ENCODE results near the gene UPK3A.

The UPK3A gene

DNA sequence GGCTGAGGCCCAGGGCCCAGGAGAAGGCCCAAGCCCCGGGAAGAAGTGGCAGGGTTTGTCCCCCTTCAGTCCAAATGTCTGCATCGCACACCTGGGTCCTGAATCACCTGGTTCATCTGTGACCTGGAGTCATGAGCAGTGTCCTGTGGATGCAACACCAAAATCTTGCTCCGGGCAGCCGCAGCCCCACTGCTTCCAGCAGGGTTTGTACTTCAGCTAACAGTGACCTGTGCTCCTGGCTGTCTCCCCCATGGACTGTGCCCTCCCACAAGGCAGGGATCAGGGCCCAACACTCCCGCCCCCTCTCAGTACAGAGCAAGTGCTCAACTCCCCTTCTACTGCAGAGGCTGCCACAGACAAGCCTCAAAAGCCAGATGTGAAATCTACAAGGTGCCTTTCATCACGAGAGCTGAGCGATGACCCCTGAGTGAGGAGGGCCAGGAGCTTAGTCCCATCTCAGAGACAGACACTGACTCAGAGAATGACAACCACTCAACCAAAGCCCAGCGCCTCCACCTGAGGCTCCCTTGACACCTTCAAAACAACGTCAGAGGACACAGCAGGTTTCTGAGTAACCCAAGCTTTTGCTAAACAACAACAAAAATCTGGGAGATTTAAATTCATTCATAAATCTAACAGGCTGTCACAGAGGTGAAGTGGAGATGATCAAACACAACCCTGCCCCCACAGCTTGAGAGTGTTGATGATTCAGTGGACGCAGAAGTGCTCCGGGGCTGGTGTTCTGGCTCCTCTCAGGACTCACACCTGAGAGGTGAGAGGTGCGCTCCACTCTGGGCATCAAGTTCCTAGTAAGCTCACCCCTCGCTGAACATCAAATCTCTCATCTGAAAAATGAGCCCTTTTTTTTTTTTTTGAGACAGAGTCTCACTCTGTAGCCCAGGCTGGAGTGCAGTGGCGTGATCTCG, 47.4 kb upstream of the UPK3A start:
- peaks cover 13% of the 10 kb centered on the region for H3K36me3 ChIP-seq (ENCODE audit: insufficient read depth, low read length)
- H3K9me3 ChIP-seq (ENCODE audit: insufficient read depth, low read length, severe bottlenecking), result no peaks in the 10 kb centered on the region
- no peak for DNase-seq
- no peak overlapping the region for H3K4me2 ChIP-seq (ENCODE audit: insufficient read depth, low read length)
- H3K4me1 ChIP-seq (ENCODE audit: insufficient read depth, low read length), result peaks cover 24% of the 10 kb centered on the region
- no peak overlapping the region for H2AFZ ChIP-seq (ENCODE audit: low read depth, low read length)
- H4K20me1 ChIP-seq (ENCODE audit: insufficient read depth, low read length), result peaks cover 57% of the 10 kb centered on the region
- peaks cover 20% of the 10 kb centered on the region for H3K79me2 ChIP-seq (ENCODE audit: insufficient read depth, low read length)
- H3K27me3 ChIP-seq (ENCODE audit: insufficient read depth, low read length, poor library complexity), result no peaks in the 10 kb centered on the region
- TF ChIP-seq, protein P1, sequence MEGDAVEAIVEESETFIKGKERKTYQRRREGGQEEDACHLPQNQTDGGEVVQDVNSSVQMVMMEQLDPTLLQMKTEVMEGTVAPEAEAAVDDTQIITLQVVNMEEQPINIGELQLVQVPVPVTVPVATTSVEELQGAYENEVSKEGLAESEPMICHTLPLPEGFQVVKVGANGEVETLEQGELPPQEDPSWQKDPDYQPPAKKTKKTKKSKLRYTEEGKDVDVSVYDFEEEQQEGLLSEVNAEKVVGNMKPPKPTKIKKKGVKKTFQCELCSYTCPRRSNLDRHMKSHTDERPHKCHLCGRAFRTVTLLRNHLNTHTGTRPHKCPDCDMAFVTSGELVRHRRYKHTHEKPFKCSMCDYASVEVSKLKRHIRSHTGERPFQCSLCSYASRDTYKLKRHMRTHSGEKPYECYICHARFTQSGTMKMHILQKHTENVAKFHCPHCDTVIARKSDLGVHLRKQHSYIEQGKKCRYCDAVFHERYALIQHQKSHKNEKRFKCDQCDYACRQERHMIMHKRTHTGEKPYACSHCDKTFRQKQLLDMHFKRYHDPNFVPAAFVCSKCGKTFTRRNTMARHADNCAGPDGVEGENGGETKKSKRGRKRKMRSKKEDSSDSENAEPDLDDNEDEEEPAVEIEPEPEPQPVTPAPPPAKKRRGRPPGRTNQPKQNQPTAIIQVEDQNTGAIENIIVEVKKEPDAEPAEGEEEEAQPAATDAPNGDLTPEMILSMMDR (IDR thresholded peaks at IDR 0.05; ENCODE audit: borderline replicate concordance, extremely low read depth, low read length, poor library complexity, severe bottlenecking), result no peak
- no peak for TF ChIP-seq EZH2 (IDR thresholded peaks at IDR 0.05; ENCODE audit: borderline replicate concordance, low read depth, low read length, severe bottlenecking)
- H3K27ac ChIP-seq (ENCODE audit: low read length), result no peak overlapping the region
- ATAC-seq (ENCODE audit: insufficient read depth, low read depth), result no peak
- no peak overlapping the region for H3K9ac ChIP-seq (ENCODE audit: low read depth, low read length)
- H3K4me3 ChIP-seq (ENCODE audit: low read depth in 1 of 2, low read length in 2 of 2), result no peak overlapping the region

DNA sequence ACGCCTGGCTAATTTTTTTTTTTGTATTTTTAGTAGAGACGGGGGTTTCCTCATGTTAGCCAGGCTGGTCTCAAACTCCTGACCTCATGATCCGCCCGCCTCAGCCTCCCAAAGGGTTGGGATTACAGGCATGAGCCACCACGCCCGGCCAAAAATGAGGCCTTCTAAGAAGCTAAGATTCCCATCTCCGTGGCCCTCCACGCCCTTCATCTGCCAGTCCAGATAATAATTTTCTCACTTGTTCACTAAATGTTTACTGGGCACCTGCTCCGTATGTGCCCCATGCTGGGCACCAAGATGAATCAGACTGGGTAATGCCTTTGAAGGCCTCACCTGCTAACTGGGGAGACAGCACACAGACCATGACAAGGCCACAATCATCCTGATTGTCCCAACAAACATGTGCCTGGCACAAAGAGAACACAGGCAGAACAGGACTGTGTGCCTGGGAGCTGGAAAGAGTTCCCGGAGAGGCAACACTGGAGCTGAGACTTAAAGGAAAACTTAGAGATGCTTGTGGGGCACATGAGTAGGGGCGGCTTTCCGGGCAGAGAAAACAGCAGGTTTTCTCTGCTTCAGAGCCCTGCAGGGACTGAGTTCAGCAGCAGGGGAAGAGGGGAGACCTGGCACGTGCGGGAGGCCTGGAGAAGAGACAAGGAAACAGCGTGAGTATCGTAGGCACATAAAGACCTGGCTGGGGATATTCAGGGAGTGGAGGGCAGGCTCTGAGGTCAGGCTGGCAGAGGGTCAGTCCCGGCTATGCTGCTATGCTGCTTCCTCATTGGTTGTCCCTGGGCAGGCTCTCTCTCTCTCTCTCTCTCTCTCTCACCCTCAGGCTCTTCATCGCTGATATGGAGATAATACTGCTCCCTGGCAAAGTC, 46.4 kb upstream of the UPK3A start:
- Histone ChIP-seq H3K27ac (ENCODE audit: low read length) (no peak overlapping the region), H3K79me2 (ENCODE audit: insufficient read depth, low read length) (peaks cover 20% of the 10 kb centered on the region), H3K27me3 (ENCODE audit: insufficient read depth, low read length, poor library complexity) (no peaks in the 10 kb centered on the region), H3K36me3 (ENCODE audit: insufficient read depth, low read length) (peaks cover 13% of the 10 kb centered on the region), H3K4me2 (ENCODE audit: insufficient read depth, low read length) (no peak overlapping the region), H2AFZ (ENCODE audit: low read depth, low read length) (no peak overlapping the region), H3K9ac (ENCODE audit: low read depth, low read length) (no peak overlapping the region), H3K4me3 (ENCODE audit: low read depth in 1 of 2, low read length in 2 of 2) (no peak overlapping the region), H3K9me3 (ENCODE audit: insufficient read depth, low read length, severe bottlenecking) (no peaks in the 10 kb centered on the region), H3K4me1 (ENCODE audit: insufficient read depth, low read length) (peaks cover 24% of the 10 kb centered on the region), H4K20me1 (ENCODE audit: insufficient read depth, low read length) (peaks cover 49% of the 10 kb centered on the region)
- TF ChIP-seq EZH2 (IDR thresholded peaks at IDR 0.05; ENCODE audit: borderline replicate concordance, low read depth, low read length, severe bottlenecking), result no peak
- TF ChIP-seq, protein P1 (IDR thresholded peaks at IDR 0.05; ENCODE audit: borderline replicate concordance, extremely low read depth, low read length, poor library complexity, severe bottlenecking), result no peak
- ATAC-seq (ENCODE audit: insufficient read depth, low read depth) (no peak), DNase-seq (no peak)

DNA sequence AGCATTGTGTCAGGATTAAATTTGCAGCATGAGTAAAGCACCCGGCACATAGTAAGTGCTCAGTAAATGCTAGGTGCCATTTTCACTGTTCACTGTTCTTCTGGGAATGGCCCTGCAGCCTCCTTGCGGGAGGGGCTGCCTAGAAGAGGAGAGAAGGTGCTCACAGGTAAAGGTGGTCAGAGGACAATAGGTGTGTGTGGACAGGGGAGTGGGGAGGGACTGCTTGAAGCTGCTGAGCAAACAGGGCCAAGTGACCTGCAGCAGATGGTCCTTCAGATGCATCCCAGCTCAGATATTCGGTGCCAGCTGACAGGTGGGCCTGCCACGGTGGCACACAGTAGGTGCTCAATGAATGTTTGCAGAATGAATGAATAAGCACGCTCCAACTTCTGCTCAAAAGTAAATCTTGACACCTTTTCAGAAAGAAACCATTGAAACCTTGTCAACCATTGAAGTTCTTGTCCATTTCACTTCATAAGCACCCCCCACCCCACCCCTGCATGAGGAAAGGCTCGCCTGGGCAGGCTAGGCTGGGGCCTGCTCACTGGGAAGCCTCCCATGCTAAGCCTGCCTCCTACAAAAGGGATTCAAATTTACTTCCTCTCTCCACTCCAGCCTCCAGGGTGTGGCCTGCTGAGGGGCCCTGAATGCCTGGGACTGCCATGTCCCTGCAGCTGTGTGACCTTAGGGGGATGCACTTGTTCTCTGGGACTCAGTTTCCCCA, 45.6 kb upstream of the UPK3A start:
- Histone ChIP-seq H3K4me1 (ENCODE audit: insufficient read depth, low read length) (peaks cover 24% of the 10 kb centered on the region), H3K36me3 (ENCODE audit: insufficient read depth, low read length) (peaks cover 13% of the 10 kb centered on the region), H3K27me3 (ENCODE audit: insufficient read depth, low read length, poor library complexity) (no peaks in the 10 kb centered on the region), H2AFZ (ENCODE audit: low read depth, low read length) (no peak overlapping the region), H4K20me1 (ENCODE audit: insufficient read depth, low read length) (peaks cover 45% of the 10 kb centered on the region), H3K9me3 (ENCODE audit: insufficient read depth, low read length, severe bottlenecking) (no peaks in the 10 kb centered on the region), H3K79me2 (ENCODE audit: insufficient read depth, low read length) (peaks cover 18% of the 10 kb centered on the region), H3K27ac (ENCODE audit: low read length) (no peak overlapping the region), H3K4me2 (ENCODE audit: insufficient read depth, low read length) (peak overlapping the region; percentile 94), H3K4me3 (ENCODE audit: low read depth in 1 of 2, low read length in 2 of 2) (peak overlapping the region; percentile 64 to 87; a peak in 3 of 4 replicates), H3K9ac (ENCODE audit: low read depth, low read length) (peak overlapping the region; percentile 71; the same call in 1 of the 2 replicates)
- no peak for DNase-seq
- ATAC-seq (ENCODE audit: insufficient read depth, low read depth), result no peak
- TF ChIP-seq, protein P1 (IDR thresholded peaks at IDR 0.05; ENCODE audit: borderline replicate concordance, extremely low read depth, low read length, poor library complexity, severe bottlenecking), result no peak
- TF ChIP-seq EZH2 (IDR thresholded peaks at IDR 0.05; ENCODE audit: borderline replicate concordance, low read depth, low read length, severe bottlenecking), result no peak

Data from DND-41 (cell line).